ENCODE measurements around the gene SLC1A4.

DNA sequence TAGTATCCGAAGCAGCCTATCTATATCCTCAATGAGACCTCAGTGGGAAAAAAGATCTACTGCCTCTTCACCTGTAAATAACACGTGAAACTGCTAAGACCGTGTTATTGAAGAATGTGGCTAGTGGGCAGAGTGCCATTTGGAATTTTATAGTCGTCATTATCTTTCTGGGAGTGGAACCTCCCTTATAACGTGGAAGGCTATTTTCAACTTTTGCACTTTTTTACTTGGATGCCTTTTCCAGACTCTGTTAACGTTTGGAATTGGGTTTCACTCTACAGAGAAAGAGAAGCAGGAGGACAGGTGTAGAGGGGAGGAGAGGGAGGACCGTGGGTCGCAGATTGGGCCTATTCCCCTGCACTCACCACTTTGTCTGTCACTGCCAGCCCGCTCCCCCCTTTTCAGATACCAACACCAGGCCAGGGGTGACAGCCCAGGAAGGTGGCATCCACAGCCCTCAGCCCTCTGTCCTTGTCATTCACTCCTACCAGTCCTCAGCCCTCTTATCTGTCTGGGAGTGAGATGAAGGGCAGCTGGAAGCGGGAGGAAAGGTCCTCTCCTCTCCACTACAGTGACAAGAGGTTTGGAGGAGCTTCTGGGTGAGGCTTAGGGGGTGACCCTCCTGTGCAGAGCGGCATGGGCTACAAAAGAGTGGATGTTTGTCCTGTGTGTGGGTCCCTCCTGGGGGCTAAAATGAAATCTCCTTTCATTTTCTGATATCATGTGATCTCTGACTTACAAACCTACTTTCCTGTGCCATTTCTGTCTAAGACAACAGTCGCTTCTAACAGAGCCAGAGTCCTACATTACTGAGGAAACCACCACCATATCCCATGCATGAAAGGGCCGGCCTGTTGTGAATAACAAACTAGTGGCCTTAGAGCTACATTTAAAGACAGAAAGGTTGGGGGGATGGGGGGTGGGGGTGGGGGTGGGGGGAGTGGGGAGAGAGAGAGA, 43.1 kb downstream of the SLC1A4 start:
- TF ChIP-seq, protein P1, sequence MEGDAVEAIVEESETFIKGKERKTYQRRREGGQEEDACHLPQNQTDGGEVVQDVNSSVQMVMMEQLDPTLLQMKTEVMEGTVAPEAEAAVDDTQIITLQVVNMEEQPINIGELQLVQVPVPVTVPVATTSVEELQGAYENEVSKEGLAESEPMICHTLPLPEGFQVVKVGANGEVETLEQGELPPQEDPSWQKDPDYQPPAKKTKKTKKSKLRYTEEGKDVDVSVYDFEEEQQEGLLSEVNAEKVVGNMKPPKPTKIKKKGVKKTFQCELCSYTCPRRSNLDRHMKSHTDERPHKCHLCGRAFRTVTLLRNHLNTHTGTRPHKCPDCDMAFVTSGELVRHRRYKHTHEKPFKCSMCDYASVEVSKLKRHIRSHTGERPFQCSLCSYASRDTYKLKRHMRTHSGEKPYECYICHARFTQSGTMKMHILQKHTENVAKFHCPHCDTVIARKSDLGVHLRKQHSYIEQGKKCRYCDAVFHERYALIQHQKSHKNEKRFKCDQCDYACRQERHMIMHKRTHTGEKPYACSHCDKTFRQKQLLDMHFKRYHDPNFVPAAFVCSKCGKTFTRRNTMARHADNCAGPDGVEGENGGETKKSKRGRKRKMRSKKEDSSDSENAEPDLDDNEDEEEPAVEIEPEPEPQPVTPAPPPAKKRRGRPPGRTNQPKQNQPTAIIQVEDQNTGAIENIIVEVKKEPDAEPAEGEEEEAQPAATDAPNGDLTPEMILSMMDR (IDR thresholded peaks at IDR 0.05) = no peak
- TF ChIP-seq POLR2A (IDR thresholded peaks at IDR 0.05) = no peak

Data from thyroid gland (tissue), 4 donors.